GM18867 (cell line): ENCODE results near the gene SLC30A4.

Experiments
- ATAC-seq: cut with Tn5 transposase; IDR thresholded peaks from one replicate; pipeline ENCODE4 v1.9.1; 2021; ENCODE audit warnings: mild to moderate bottlenecking, moderate library complexity; ENCODE audit not compliant: unreplicated experiment

The SLC30A4 gene

DNA sequence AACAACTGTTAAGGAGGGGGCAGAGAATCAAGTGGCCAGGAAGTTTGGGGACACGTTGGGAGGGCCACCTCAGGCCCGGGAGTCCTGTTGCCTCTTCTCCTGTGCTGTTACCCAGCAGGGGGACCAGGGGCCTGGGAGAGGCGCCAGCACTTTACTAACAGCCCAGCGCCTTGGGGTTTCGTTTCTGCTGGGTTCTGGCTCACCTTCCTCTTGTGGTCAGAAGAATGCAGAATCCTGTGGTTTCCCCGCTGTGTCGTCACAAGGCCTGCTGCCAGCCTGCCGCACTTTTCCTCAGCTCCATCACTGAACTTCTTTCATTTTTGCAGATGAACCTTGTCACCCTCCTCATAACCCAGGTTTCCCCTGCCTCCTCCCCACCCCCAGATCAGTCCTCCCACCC is 67.7 kb downstream of the SLC30A4 start:
- peak; percentile 59 for ATAC-seq

DNA sequence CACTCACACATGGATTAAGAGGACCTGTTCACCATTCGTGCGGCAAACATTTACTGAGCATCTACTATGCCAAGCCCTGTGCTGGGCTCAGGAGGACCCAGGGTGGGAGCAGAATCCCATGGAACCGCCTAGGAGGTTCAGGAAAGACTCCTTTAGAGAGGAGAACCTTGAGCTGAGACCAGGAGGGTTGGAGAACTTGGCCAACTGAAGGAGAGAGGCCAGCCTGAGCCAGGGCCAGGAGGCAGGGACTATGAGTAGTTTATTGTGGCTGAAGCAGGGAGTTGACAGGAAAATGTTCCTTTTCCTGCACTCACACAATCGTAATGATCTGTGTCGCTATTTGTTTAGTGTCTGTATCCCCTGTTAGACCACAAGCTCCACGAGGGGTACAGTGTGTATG is 71.3 kb downstream of the SLC30A4 start:
- ATAC-seq = no peak

DNA sequence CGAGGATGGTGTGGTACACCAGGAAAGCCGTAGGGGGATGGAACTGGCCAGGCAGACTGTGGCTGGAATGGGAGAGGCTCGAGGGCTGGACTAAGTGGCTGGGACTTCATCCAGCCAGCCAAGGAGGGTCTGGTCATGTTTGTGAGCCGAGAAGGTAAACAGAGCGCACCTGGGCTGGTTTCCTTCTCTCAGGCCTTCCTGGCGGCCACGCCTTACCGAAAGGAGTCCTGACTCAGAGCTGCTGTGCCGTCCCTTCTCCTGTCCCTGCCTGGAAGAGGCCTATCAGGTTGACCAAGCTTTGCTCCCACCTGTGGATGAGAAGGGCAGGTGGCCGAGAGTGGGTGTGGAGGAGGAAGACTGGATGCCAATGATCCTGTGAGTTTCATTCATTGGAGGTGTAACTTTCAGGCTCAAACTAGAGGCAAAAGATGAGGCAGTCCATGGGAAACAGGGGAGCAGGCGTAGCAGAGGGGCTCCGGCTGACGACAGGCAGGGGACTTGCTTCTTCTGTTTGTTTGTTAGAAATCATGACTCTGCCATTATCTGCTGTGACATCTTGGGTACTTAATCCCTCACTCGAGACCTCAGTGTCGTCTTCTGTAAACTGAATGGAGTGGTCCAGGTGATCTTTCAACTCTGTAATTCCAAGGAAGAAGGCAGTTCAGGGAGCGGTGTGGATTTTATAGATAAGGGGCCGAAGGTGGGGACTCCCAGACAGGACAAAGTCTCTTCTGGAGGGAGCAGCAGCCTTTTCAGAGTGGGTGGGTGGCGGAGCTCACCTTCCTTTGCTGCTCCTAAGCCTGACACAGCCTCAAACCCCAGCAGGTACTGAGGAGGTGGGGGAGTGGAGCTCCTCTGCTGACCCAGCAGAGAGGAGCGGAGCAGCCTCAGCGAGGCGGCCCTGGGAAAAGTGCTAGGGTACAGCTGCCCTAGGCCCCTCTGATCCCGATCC is 72.4 kb downstream of the SLC30A4 start:
- ATAC-seq = no peak

DNA sequence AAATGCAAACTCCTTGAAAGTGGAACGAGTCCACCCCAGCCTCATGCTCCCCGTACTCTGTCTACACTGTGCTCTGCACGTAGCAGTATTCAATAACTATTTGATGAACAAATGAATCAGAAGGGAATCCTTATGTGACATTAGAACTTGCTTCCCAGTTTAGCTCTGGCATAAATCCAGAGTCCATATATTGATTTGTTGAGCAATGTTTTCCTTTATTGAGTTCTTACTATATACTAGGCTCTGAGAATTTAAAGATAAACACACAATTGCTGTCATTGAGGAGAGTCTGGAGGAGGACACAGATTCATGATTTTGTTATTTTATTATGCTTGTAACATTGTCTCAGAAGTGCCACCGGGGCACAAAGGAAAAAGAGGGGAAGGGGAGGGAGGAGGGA is 73.2 kb downstream of the SLC30A4 start:
- no peak for ATAC-seq

DNA sequence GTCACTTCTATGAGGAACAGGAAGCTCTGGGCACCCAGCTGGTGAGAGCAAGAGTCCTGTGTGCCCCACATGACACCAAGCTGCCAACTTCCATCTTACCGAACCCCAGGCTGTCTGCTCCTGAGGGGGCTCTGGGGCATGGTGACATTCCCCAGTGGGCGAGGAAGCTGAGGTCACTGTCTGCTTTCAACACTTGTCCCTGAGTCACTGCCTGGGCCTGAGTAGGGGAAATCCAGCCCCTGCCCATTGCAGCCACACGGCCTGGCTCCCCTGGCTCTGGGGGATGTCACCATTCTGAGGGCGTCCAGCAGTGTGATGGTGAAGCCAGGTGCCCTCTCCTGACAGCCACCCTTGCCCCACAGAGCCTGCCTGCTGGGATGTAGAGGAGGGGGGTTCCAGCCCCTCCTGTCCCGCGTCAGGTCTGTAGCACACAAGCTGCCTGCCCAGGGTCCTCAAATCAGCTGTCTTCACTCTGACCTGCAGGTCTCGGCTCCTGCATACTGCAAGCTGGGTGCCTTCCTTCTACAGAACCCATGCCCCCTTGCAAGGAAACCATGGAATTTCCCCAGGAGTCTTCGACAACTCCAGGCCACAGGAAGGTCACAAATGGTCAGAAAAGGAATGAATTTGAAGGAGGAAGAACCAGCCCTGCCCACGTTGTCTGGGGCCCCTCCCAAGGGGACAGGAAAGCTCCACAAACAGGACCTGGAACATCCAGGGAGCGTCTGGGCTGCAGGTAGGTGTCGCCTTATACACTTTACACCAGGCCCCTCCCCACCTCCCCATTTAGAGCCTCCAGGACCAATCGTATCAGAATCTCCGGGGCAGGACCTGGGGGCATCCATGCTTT is 74.3 kb downstream of the SLC30A4 start:
- no peak for ATAC-seq

DNA sequence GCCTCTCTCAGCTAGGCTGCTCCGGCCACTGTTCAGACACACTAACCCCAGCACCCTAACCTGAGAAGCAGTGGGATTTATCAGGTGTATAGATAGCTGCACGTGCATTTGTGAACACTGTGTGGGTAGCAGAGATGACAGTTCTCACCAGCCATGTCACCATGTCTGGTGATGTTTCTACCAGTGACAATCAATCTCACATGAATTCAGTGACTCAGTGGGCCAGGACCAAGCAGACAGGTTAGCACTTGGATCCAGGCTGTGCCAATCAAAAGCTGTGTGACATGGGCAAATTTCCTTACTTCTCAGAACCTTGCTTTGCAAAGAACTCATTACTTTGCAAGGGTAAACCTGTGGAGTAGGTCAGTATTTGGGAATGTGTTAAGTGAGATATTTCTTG is 78.9 kb downstream of the SLC30A4 start:
- ATAC-seq = no peak

DNA sequence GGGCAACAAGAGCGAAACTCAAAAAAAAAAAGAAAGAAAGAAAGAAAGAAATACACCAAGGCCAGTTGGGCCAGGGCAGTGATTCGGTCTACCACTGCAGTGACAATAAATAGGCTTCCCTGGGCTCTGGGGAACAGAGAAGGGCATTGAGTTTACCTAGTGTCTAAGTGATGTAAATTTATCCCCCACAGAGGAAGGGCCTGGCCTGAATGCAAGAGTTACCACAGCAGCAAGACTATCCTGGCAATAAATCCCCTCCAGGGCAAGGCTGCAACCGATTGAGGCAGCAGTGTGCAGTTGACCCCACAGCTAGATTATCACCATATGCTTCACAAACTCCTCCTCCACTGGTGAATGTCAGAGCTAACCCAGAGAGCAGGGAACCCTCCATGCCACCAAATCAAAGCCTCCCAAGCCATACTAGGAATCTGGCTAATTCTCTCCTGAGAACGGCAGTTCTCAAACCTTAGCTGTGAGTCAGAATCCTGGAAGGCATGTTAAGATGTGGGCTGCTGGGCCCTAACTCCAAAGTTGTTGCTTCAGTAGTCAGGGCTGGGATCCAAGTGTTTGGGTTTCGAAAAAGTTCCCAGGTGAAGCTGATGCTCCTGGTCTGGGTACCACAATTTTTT is 79.9 kb downstream of the SLC30A4 start:
- no peak for ATAC-seq

DNA sequence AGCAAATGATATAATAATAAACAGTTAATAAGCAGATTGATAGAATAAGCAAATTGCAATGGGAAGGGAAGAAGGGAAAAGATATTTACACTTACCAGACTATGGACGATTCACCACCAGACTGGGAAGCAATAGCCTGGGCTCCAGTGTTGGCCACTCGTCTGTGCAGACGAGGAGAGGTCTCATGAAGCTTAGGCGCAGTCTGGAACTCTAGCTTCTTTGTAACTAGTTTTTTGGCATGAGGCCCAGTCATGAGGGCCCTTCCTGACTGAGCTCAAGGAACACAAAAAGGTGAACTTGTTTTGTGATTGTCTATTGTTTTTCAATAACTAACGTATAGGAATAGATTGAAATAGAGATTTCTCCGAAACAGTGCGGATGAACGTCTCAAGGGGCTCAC is 80.9 kb downstream of the SLC30A4 start:
- ATAC-seq = no peak

DNA sequence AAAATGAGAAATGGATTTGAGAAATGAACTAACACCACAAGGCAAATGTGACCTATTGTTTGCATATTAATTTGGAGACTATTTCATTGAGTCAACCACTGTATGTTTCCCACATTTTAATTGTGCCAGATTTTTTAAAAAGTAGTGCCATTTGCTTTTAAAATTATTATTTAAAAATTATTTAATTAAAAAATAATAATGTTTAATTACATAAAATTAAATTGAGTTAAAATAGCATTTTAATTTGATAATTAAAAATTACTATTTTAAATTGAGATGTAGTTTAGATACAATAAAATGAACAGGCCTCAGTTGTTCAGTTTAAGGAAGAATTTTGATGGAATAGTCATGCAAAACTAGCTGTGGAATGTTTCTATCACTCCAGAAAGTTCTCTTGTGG is 81.5 kb downstream of the SLC30A4 start:
- ATAC-seq = no peak

DNA sequence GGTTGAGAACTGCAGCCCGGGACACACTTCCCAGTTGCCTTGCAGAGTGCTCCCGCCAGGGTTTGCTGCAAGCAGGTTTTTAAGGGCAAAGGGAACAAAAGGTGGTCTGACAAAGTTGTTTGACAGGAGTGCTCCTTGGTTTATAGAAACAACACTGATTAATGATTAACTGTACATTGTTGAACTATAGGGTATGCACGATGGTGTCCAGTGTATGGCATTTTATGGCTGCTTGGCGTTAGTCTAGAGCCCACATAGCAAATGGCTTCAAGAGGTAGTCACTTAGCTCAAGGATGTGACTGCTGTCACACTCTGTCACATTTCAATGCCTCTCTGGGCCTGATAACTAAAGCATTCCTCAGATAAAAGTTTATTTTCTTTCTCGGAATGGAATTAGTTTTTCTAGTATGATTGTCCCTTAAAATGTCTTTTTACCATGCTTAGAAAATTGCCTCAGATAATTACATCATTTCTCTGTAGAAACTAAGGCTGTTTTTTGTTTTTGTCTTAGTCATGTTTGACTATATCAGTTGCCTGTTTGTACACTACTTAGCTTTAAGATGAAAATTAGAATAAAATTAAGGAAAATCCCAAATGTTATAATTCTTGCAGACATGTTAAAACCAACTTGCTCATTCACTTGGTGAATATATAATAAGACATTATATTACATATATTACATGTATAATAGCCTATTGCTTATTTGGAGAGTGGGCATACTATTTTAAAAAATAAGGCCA is 82.9 kb downstream of the SLC30A4 start:
- ATAC-seq = no peak

DNA sequence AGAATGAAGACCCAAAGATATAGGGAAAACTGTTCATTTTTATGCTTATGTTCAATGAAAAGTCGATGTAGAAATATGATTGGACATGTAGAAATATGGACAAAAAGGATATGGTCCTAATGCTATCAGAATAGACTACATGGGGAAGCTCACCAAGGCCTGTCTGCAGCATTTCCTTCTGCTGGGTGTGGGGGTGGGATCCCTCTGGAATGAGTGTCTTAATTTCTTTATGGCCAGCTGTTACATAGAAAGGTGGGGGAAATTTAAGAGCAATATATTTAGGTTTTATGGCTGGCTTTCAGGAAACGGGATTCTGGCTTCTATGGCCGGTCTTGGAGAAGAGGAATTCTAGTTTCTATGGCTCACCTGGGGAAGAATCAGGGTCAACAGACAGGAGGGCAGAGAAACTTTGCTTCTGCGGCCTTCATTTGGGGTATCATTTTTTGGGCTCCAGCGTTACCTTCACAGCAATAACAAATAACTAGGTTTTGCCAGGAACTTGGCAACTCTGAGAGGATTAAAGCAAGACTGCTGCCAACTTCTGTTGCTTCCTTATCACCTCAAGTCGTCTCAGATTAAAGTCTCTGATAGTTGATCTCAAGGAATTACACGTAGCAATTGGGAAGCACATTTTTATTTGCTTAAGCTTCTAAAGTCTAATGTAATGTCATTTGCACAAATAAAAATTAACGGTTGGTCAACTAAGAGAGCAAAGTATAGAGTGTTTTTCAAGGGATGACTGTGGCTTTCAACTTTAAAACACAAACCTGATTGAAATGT is 87.2 kb downstream of the SLC30A4 start:
- ATAC-seq = no peak

DNA sequence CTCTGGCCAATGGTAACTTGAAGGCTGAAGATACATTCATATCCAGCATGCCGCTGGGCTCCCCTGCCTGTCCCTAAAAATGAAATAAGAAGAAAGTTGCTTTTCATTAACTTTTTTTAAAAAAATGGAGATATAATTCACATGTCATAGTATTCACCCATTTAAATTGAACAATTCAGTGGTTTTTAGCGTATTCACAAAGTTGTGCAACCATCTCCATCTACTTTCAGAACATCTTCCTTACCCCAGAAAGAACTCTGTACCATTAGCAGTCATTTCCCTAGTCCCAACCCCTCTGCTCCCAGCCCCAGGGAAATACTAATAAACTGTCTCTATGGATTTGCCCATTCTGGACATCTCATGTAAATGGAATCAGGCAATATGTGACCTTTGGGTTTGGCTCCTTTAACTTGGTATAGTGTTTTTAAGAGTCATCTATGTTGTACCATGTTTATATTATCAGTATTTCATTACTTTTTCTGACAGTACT is 88.4 kb downstream of the SLC30A4 start:
- no peak for ATAC-seq

DNA sequence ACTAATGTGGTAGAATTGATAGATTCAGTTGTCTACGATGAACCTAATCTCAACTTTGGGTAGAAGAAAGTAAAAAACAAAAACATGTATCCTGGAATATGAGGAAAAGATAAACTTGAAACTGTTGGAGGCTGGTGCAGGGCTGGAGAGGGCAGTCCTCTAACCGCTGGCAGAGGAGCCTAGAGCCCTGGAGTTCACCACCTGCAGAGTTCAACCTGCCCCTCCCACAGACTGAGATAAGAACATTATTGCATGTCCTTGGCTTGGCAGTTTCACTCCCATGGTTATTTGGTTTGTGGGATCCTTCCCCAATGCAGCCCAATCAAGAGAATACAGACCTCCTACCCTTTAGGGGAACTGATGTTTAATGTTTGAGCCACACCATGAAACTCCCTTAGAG is 91.0 kb downstream of the SLC30A4 start:
- no peak for ATAC-seq

DNA sequence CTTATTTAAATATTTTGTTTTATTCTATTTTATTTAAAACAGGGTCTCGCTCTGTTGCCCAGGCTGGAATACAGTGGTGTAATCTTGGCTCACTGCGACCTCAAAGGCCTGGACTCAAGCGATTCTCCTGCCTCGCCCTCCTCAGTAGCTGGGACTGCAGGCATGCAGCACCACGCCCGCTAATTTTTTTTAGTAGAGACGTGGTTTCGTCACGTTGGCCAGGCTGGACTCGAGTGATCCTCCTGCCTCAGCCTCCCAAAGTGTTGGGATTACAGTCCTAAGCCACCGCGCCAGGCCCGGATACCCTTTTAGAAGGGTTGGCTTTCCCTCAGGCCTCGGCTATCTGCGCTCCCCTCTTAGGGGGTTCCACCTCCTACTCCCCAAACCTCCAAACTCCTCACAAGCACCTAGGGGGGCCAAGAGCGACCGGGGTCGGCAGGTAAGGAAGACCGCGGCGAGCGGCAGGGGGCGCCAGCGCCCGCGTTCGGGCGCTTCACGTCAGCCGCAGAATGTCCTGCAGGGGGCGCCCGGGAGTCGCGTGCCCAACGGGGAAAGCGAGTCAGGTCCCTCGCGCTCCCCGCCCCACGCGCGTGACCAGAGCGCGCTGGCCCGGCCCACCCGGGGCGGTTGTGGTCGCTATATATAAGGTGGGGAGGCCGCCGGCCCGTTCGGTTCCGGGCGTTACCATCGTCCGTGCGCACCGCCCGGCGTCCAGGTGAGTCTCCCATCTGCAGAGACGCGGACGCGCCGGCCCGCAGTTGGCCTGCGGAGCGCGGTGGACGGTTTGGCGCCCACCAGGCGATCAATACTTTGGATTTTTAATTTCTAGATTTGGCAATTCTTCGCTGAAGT is 92.4 kb downstream of the SLC30A4 start:
- peak; percentile 84 for ATAC-seq
